Measurements from ENCODE around the gene CDH23. TPM values are rescaled to one million over a fixed set of nuclear protein-coding genes. Genes with fewer than 3 reads are reported as not detected.

Gene CDH23
- total and polyA plus RNA-seq, 9 of the 15 experiments (the other 6 are each of a cell fraction or from before 2014, with no cell fraction given) = 0.18 to 1.2 (median 0.47) TPM

DNA sequence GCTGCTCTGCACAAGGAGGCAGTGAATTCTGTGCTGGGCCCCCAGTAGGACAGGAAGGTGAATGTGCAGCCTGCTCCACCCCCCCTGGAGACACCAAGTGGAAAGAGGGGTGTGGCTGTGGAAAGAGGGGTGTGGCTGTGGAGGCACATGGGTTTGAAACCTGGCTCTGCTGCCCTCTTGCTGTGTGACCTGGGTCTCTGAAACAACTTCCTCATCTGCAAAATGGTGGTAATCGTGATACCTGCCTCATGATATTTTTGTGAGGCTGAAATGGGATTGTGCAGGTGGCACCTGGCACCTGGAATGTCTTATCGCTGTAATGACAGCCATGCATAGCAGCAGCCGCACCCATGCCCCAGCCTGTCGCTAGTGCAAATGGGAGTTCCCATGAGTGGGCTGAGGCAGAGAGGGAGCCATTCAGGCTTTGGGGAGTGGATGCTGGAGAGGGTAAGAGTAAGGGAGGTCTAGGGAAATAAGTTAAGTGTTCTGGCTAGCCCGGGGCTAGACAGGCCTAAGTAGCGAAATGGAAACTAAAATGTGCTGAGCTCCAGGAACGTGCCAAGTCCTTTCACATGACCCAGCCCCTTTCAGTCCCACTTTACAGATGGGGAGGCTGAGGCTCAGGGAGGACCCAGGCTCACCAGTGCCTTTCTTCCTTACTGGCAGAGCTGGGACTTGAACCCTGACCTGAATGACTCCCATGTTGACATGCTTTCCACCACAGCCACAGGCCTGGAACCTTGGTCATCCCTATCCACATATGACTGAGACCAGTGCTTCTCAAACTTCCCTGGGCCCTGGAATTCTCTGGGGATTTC is 287.8 kb downstream of the CDH23 start:
- WGBS (ENCODE audit: insufficient coverage, low coverage, missing lambda C conversion rate) = 48% methylated on average over 7 of the region's 7 CpGs
- H3K9me3 ChIP-seq (replicated peaks; ENCODE audit: control insufficient read depth, insufficient read depth, low read depth, low read length) = no peaks in the 10 kb centered on the region
- DNase-seq (ENCODE audit: extremely low read depth in 1 of 4, low spot score in 3 of 4) = peak; percentile 87 to 94 (median 92)
- H3K36me3 ChIP-seq (ENCODE audit: control insufficient read depth, insufficient read depth, low read length) = no peaks in the 10 kb centered on the region
- H3K4me1 ChIP-seq (replicated peaks in 1 of 2; ENCODE audit: control insufficient read depth in 2 of 2, insufficient read depth in 2 of 2, low read length in 2 of 2) = peaks cover 9 to 19% of the 10 kb centered on the region in 2 experiments
- H3K27me3 ChIP-seq (ENCODE audit: control insufficient read depth in 2 of 2, insufficient read depth in 2 of 2, low read length in 2 of 2) = no peaks in the 10 kb centered on the region
- no peaks in the 10 kb centered on the region for H3K9me1 ChIP-seq (ENCODE audit: control insufficient read depth, insufficient read depth, low read length)
- peak overlapping the region; percentile 90 for H2AFZ ChIP-seq (ENCODE audit: low read depth, low read length)
- no peaks in the 10 kb centered on the region for H4K20me1 ChIP-seq (replicated peaks; ENCODE audit: control insufficient read depth, insufficient read depth, low read length)
- no TSS peak for BruUV-seq (replicated peaks)
- 0 out of 3 replicates have a peak overlapping the region, but pooled peaks have one; percentile 8 for H3K27ac ChIP-seq (ENCODE audit: extremely low read depth, low read depth, low read length)
- peak; percentile 98 for FAIRE-seq
- intact Hi-C loops (cut with micrococcal nuclease) (loop anchor here (5.0 kb wide), 1 partner anchor 47 kb away; no protein-coding TSS in a partner anchor), in situ Hi-C loops (cut with MboI) (no loop called here)
- H3K9ac ChIP-seq (ENCODE audit: insufficient read depth in 1 of 2, low read depth in 2 of 2, low read length in 2 of 2) = peak overlapping the region in 1 of 2 experiments; percentile 3; a peak in 2 of 4 replicates
- ChIA-PET POLR2A (interaction anchor here (0.6 to 1.4 kb wide), 4 partner anchors 8 to 91 kb away, joined by 3 to 4 read pairs (median 3); partner anchors contain the start of gene VSIR), CTCF (ENCODE audit: low intra/inter-chr PET ratio) (no interaction called here)
- ATAC-seq = peak; percentile 97
- peak overlapping the region; percentile 27; the same call in 1 of the 2 replicates for H3K4me2 ChIP-seq (ENCODE audit: insufficient read depth, low read length)
- H3K79me2 ChIP-seq (ENCODE audit: control insufficient read depth, insufficient read depth, low read length) = no peaks in the 10 kb centered on the region
- no peak overlapping the region for H3K4me3 ChIP-seq
- no peak for TF ChIP-seq U2AF1 (optimal IDR thresholded peaks at IDR 0.05; ENCODE audit: low read depth, low read length)
- no peak for TF ChIP-seq NEUROD1 (IDR thresholded peaks at IDR 0.05; ENCODE audit: borderline replicate concordance, low read depth, low read length, partially characterized antibody)
- no peak for TF ChIP-seq U2AF2 (optimal IDR thresholded peaks at IDR 0.05; ENCODE audit: low read depth, low read length)
- no peak for TF ChIP-seq TCFL5 (CRISPR knock-in tag; conservative IDR thresholded peaks at IDR 0.05)
- TF ChIP-seq MECOM (CRISPR knock-in tag; IDR thresholded peaks at IDR 0.05) = no peak
- peak; percentile 68 for TF ChIP-seq XRCC5 (IDR thresholded peaks at IDR 0.05; ENCODE audit: low read depth, low read length)
- no peak for TF ChIP-seq CCAR2 (IDR thresholded peaks at IDR 0.05; ENCODE audit: low read depth, low read length)
- TF ChIP-seq, protein P1, sequence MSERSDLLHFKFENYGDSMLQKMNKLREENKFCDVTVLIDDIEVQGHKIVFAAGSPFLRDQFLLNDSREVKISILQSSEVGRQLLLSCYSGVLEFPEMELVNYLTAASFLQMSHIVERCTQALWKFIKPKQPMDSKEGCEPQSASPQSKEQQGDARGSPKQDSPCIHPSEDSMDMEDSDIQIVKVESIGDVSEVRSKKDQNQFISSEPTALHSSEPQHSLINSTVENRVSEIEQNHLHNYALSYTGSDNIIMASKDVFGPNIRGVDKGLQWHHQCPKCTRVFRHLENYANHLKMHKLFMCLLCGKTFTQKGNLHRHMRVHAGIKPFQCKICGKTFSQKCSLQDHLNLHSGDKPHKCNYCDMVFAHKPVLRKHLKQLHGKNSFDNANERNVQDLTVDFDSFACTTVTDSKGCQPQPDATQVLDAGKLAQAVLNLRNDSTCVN (CRISPR knock-in tag; IDR thresholded peaks at IDR 0.05) = no peak
- TF ChIP-seq FOXJ2 (tag; IDR thresholded peaks at IDR 0.05) = no peak
- no peak for TF ChIP-seq BMI1 (IDR thresholded peaks at IDR 0.05; ENCODE audit: low read length)
- no peak for TF ChIP-seq ZNF140 (CRISPR knock-in tag; IDR thresholded peaks at IDR 0.05)
- TF ChIP-seq HDAC1 (IDR thresholded peaks at IDR 0.05) = peak in 1 of 2 experiments; percentile 73; a peak in 1 of 4 replicates
- TF ChIP-seq, protein P2, sequence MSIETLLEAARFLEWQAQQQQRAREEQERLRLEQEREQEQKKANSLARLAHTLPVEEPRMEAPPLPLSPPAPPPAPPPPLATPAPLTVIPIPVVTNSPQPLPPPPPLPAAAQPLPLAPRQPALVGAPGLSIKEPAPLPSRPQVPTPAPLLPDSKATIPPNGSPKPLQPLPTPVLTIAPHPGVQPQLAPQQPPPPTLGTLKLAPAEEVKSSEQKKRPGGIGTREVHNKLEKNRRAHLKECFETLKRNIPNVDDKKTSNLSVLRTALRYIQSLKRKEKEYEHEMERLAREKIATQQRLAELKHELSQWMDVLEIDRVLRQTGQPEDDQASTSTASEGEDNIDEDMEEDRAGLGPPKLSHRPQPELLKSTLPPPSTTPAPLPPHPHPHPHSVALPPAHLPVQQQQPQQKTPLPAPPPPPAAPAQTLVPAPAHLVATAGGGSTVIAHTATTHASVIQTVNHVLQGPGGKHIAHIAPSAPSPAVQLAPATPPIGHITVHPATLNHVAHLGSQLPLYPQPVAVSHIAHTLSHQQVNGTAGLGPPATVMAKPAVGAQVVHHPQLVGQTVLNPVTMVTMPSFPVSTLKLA (conservative IDR thresholded peaks at IDR 0.05) = peak in 1 of 2 experiments; percentile 92; a peak in 3 of 4 replicates
- TF ChIP-seq ILK (tag; IDR thresholded peaks at IDR 0.05; ENCODE audit: borderline replicate concordance, low read depth) = no peak
- no peak for TF ChIP-seq GABPB1 (CRISPR knock-in tag; IDR thresholded peaks at IDR 0.05)
- TF ChIP-seq TARDBP (IDR thresholded peaks at IDR 0.05) = 0 out of 2 replicates have a peak, but pooled peaks have one; percentile 35
- TF ChIP-seq CEBPB (tag; IDR thresholded peaks at IDR 0.05) = no peak
- TF ChIP-seq, protein P3, sequence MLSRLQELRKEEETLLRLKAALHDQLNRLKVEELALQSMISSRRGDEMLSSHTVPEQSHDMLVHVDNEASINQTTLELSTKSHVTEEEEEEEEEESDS (CRISPR knock-in tag; IDR thresholded peaks at IDR 0.05) = no peak
- peak; percentile 86 for TF ChIP-seq RBM25 (IDR thresholded peaks at IDR 0.05; ENCODE audit: low read depth, low read length, severe bottlenecking)
